RWPE2 (cell line): Measurements from ENCODE around the gene HIF1A.
A peak's percentile ranks its signal among the peaks of the same experiment; 100 is the strongest.

Experiments used
- ATAC-seq: fragments of 200-7000 bp; cut with Tn5 transposase; 3 replicates; pipeline ENCODE4 v1.9.1; 2021; ENCODE audit warnings: low read depth
- DNase-seq: peaks from one replicate; pipeline ENCODE4 v3.0.0-alpha.2; 2020; ENCODE audit warnings: low spot score
- H3K27ac ChIP-seq: fragments of 450-650 bp; 2 replicates; pipeline ENCODE4 v1.5.1; 2017; ENCODE audit warnings: mild to moderate bottlenecking; ENCODE audit not compliant: poor library complexity, severe bottlenecking
- H3K27me3 ChIP-seq: fragments of 250-450 bp; sonication (Bioruptor Pico); 2 replicates; pipeline ENCODE4 v1.5.1; 2021; ENCODE audit warnings: mild to moderate bottlenecking, moderate library complexity; ENCODE audit not compliant: insufficient read depth, poor library complexity, severe bottlenecking
- H3K36me3 ChIP-seq: fragments of 250-450 bp; sonication (Bioruptor Pico); 2 replicates; pipeline ENCODE4 v1.5.1; 2020; ENCODE audit warnings: low read depth, mild to moderate bottlenecking, moderate library complexity
- H3K4me1 ChIP-seq: fragments of 250-450 bp; sonication (Bioruptor Pico); 2 replicates; pipeline ENCODE4 v1.5.1; 2021; ENCODE audit warnings: mild to moderate bottlenecking, moderate library complexity; ENCODE audit not compliant: insufficient read depth, poor library complexity, severe bottlenecking
- H3K4me3 ChIP-seq: fragments of 250-450 bp; sonication (Bioruptor Pico); 2 replicates; pipeline ENCODE4 v1.5.1; 2021; ENCODE audit warnings: mild to moderate bottlenecking, moderate library complexity; ENCODE audit not compliant: severe bottlenecking
- H3K9me3 ChIP-seq: fragments of 250-450 bp; sonication (Bioruptor Pico); 2 replicates; pipeline ENCODE4 v1.5.1; 2021; ENCODE audit warnings: mild to moderate bottlenecking, moderate library complexity; ENCODE audit not compliant: severe bottlenecking
- CTCF ChIP-seq: fragments of 450-650 bp; IDR thresholded peaks from one replicate; pipeline ENCODE4 v1.5.1; 2017; ENCODE audit warnings: mild to moderate bottlenecking, moderate library complexity; ENCODE audit not compliant: poor library complexity, severe bottlenecking

Gene HIF1A

GRCh38 chr14:61662437-61663311 is 32.6 kb upstream of the HIF1A start:
- ATAC-seq (peak; percentile 74), DNase-seq (no peak)
- Histone ChIP-seq H3K9me3 (no peaks in the 10 kb centered on the region), H3K4me3 (no peak overlapping the region), H3K36me3 (no peaks in the 10 kb centered on the region), H3K27ac (peak overlapping the region; percentile 94), H3K27me3 (no peaks in the 10 kb centered on the region), H3K4me1 (peaks cover 45% of the 10 kb centered on the region)
- TF ChIP-seq CTCF: no peak

GRCh38 chr14:61663312-61663979 is 31.9 kb upstream of the HIF1A start:
- no peak for TF ChIP-seq CTCF
- no peak for ATAC-seq
- H3K27ac ChIP-seq: peak overlapping the region; percentile 94

GRCh38 chr14:61668282-61668681 is 27.0 kb upstream of the HIF1A start:
- peaks cover 12% of the 10 kb centered on the region for H3K4me1 ChIP-seq
- no peaks in the 10 kb centered on the region for H3K9me3 ChIP-seq
- no peaks in the 10 kb centered on the region for H3K36me3 ChIP-seq
- DNase-seq (no peak), ATAC-seq (peak; percentile 91)
- no peaks in the 10 kb centered on the region for H3K27me3 ChIP-seq
- H3K4me3 ChIP-seq: no peak overlapping the region
- peak overlapping the region; percentile 0 for H3K27ac ChIP-seq
- no peak for TF ChIP-seq CTCF

More at GRCh38 chr14:61663312-61663979, 31.9 kb upstream of the HIF1A start:
- Histone ChIP-seq H3K4me1 (peaks cover 51% of the 10 kb centered on the region), H3K36me3 (no peaks in the 10 kb centered on the region), H3K27me3 (no peaks in the 10 kb centered on the region), H3K9me3 (no peaks in the 10 kb centered on the region), H3K4me3 (no peak overlapping the region)
- no peak for DNase-seq

GRCh38 chr14:61670576-61670975 is 24.7 kb upstream of the HIF1A start:
- DNase-seq (no peak), ATAC-seq (no peak)
- Histone ChIP-seq H3K27ac (no peak overlapping the region), H3K4me1 (peaks cover 10% of the 10 kb centered on the region), H3K27me3 (no peaks in the 10 kb centered on the region), H3K9me3 (no peaks in the 10 kb centered on the region), H3K36me3 (no peaks in the 10 kb centered on the region), H3K4me3 (no peak overlapping the region)
- TF ChIP-seq CTCF: no peak

GRCh38 chr14:61671082-61671481 is 24.2 kb upstream of the HIF1A start:
- Histone ChIP-seq H3K27me3 (no peaks in the 10 kb centered on the region), H3K27ac (no peak overlapping the region)
- ATAC-seq: no peak

More at GRCh38 chr14:61671082-61671481, 24.2 kb upstream of the HIF1A start:
- no peaks in the 10 kb centered on the region for H3K36me3 ChIP-seq
- no peak for TF ChIP-seq CTCF
- peaks cover 10% of the 10 kb centered on the region for H3K4me1 ChIP-seq
- no peak overlapping the region for H3K4me3 ChIP-seq
- DNase-seq: no peak
- H3K9me3 ChIP-seq: no peaks in the 10 kb centered on the region
